DND-41 (cell line): Measurements from ENCODE around the gene MYOF.

Experiments used
- ATAC-seq: fragments of 200-7000 bp; cut with Tn5 transposase; 3 replicates; pipeline ENCODE4 v1.9.1; 2021; ENCODE audit warnings: low read depth; ENCODE audit not compliant: insufficient read depth
- DNase-seq: peaks from one replicate; pipeline ENCODE4 v3.0.0-alpha.2; 2020
- H2AFZ ChIP-seq: 2 replicates; pipeline ENCODE4 v1.6.0; 2012; ENCODE audit warnings: low read depth, low read length
- H3K27ac ChIP-seq: 2 replicates; pipeline ENCODE4 v1.5.1; 2012; ENCODE audit warnings: low read length, inconsistent platforms
- H3K27me3 ChIP-seq: fragments of 200-600 bp; sonication (generic); 2 replicates; pipeline ENCODE4 v1.6.0; 2012; ENCODE audit warnings: low read length, mild to moderate bottlenecking, inconsistent platforms; ENCODE audit not compliant: insufficient read depth, poor library complexity
- H3K36me3 ChIP-seq: 2 replicates; pipeline ENCODE4 v1.5.1; 2012; ENCODE audit warnings: low read length, inconsistent platforms; ENCODE audit not compliant: insufficient read depth
- H3K4me1 ChIP-seq: 2 replicates; pipeline ENCODE4 v1.5.1; 2012; ENCODE audit warnings: mild to moderate bottlenecking, low read length; ENCODE audit not compliant: insufficient read depth
- H3K4me2 ChIP-seq: 2 replicates; pipeline ENCODE4 v1.6.0; 2012; ENCODE audit warnings: mild to moderate bottlenecking, moderate library complexity, low read length, inconsistent platforms; ENCODE audit not compliant: insufficient read depth
- H3K4me3 ChIP-seq, 2 experiments: fragments of 200-600 bp in 1 of 2; shearing (Covaris generic) in 1 of 2; 2 replicates each; pipeline ENCODE4 v1.5.1; 2012 to 2016; ENCODE audit warnings: inconsistent platforms in 2 of 2, low read length in 2 of 2, mild to moderate bottlenecking in 2 of 2, low read depth in 1 of 2, moderate library complexity in 1 of 2
- H3K79me2 ChIP-seq: 2 replicates; pipeline ENCODE4 v1.6.0; 2012; ENCODE audit warnings: low read length, inconsistent platforms; ENCODE audit not compliant: insufficient read depth
- H3K9ac ChIP-seq: 2 replicates; pipeline ENCODE4 v1.6.0; 2012; ENCODE audit warnings: low read depth, mild to moderate bottlenecking, inconsistent platforms, low read length, moderate library complexity
- H3K9me3 ChIP-seq: 2 replicates; pipeline ENCODE4 v1.5.1; 2012; ENCODE audit warnings: low read length, moderate library complexity, mild to moderate bottlenecking, inconsistent platforms; ENCODE audit not compliant: insufficient read depth, severe bottlenecking
- H4K20me1 ChIP-seq: 2 replicates; pipeline ENCODE4 v1.6.0; 2012; ENCODE audit warnings: low read length; ENCODE audit not compliant: insufficient read depth
- CTCF ChIP-seq: IDR thresholded peaks from 2 replicates; pipeline ENCODE4 v1.5.1; 2012; ENCODE audit warnings: borderline replicate concordance, low read length, moderate library complexity, mild to moderate bottlenecking; ENCODE audit not compliant: poor library complexity, severe bottlenecking; ENCODE audit errors: extremely low read depth
- EZH2 ChIP-seq: IDR thresholded peaks from 3 replicates; pipeline ENCODE4 v1.6.1; 2012; ENCODE audit warnings: borderline replicate concordance, low read depth, mild to moderate bottlenecking, moderate library complexity, low read length, inconsistent platforms; ENCODE audit not compliant: severe bottlenecking

MYOF gene

GRCh38 chr10:93416824-93417223 lies 65.3 kb downstream of the MYOF start:
- H3K9ac ChIP-seq, result no peak overlapping the region
- H3K4me1 ChIP-seq, result peaks cover 22% of the 10 kb centered on the region
- no peak overlapping the region for H3K27ac ChIP-seq
- H3K4me2 ChIP-seq, result no peak overlapping the region
- no peak for ATAC-seq
- H4K20me1 ChIP-seq, result no peaks in the 10 kb centered on the region
- DNase-seq, result no peak
- no peaks in the 10 kb centered on the region for H3K9me3 ChIP-seq
- H3K4me3 ChIP-seq, result no peak overlapping the region
- H3K27me3 ChIP-seq, result no peaks in the 10 kb centered on the region
- TF ChIP-seq EZH2, result no peak
- TF ChIP-seq CTCF, result no peak
- no peaks in the 10 kb centered on the region for H3K79me2 ChIP-seq
- no peak overlapping the region for H2AFZ ChIP-seq
- H3K36me3 ChIP-seq, result no peaks in the 10 kb centered on the region

GRCh38 chr10:93415693-93416092 lies 66.4 kb downstream of the MYOF start:
- no peak for ATAC-seq
- Histone ChIP-seq H4K20me1 (no peaks in the 10 kb centered on the region), H3K79me2 (no peaks in the 10 kb centered on the region), H3K4me2 (no peak overlapping the region), H3K4me3 (no peak overlapping the region), H3K36me3 (no peaks in the 10 kb centered on the region), H3K9me3 (no peaks in the 10 kb centered on the region), H3K27me3 (no peaks in the 10 kb centered on the region), H3K4me1 (peaks cover 23% of the 10 kb centered on the region), H3K27ac (no peak overlapping the region), H2AFZ (no peak overlapping the region), H3K9ac (no peak overlapping the region)
- TF ChIP-seq EZH2 (no peak), CTCF (peak; percentile 38)
- no peak for DNase-seq

GRCh38 chr10:93413252-93413689 lies 68.9 kb downstream of the MYOF start:
- Histone ChIP-seq H2AFZ (peak overlapping the region; percentile 71), H3K4me2 (peak overlapping the region; percentile 48), H3K4me1 (peaks cover 23% of the 10 kb centered on the region), H3K36me3 (no peaks in the 10 kb centered on the region), H3K4me3 (no peak overlapping the region; a peak in 1 of 4 replicates), H3K9ac (peak overlapping the region; percentile 23; the same call in 1 of the 2 replicates), H4K20me1 (no peaks in the 10 kb centered on the region), H3K9me3 (no peaks in the 10 kb centered on the region), H3K79me2 (no peaks in the 10 kb centered on the region), H3K27ac (peak overlapping the region; percentile 84), H3K27me3 (no peaks in the 10 kb centered on the region)
- TF ChIP-seq EZH2 (no peak), CTCF (no peak)
- ATAC-seq (peak; percentile 90), DNase-seq (peak; percentile 72)

GRCh38 chr10:93412801-93413200 lies 69.3 kb downstream of the MYOF start:
- Histone ChIP-seq H3K36me3 (no peaks in the 10 kb centered on the region), H3K4me2 (peak overlapping the region; percentile 48), H3K27ac (peak overlapping the region; percentile 84), H3K4me3 (peak overlapping the region in 1 of 2 experiments; percentile 5; a peak in 1 of 4 replicates), H2AFZ (peak overlapping the region; percentile 71), H3K9me3 (no peaks in the 10 kb centered on the region), H3K27me3 (no peaks in the 10 kb centered on the region), H3K9ac (no peak overlapping the region), H3K4me1 (peaks cover 23% of the 10 kb centered on the region), H4K20me1 (no peaks in the 10 kb centered on the region), H3K79me2 (no peaks in the 10 kb centered on the region)
- TF ChIP-seq CTCF (no peak), EZH2 (no peak)
- ATAC-seq (no peak), DNase-seq (peak; percentile 5)
